ENCODE data around the gene C1QL1. TPM values are rescaled to one million over a fixed set of nuclear protein-coding genes. Genes with fewer than 3 reads are reported as not detected.

C1QL1 gene
- 1 to 10 TPM in 1 of 2 donors, not detected in 1; 1.3 TPM for total RNA-seq
- polyA plus RNA-seq = not detected
- long read RNA-seq, donor 1 = 0 reads
- long read RNA-seq, donor 2, partial matches to known transcripts = 0 of 1 reads
- long read RNA-seq, donor 2, other reads (novel, unspliced or antisense) = 0 of 1 reads

DNA sequence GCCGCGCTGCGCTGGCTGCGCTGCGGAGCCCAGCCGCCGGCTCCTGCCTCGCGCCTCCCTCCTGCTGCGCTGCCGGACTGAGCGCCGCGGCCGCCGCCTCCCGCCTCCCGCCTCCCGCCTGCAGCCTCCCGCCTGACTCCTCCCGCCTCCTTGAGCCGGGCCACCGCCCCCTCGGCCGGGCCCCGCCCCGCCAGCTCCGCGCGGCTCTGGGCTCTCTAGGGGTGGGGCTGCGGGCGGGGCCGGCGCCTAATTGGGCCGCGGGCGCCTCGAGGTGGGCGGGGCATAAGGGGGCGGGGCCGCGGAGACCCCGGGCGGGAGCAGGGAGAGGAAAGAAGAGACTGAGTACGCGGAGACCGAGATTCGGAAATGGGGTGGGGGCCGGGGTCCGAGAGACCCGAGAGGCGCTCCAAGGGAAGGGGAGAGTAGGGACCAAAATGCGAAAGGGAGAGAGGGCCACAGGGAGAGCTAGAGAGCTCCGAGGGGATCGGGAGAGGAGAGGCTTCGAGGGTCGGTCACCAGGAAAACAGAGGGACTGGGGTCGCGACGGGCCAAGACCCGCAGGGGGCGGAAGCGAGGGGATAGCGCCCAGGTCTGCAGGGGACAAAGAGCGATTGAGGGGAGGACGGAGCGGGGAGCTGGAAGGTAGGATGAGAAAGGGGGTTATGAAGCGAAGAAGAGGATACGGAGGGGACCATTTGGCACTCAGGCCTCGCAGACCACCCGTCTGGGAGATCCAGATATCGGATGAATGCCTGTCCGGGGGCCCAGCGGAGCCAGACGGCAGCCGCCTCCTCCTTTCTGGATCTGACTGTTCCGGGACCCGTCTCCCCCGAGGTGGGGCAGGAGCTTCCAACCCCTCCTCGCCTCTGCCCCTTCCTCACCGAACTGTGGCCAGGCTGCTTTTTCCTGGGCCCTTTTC, at the start of gene C1QL1:
Gene C1QL1 (minus strand): TSS at position 79 of the 919 bp plus-strand sequence. CDS start 255 bp downstream, outside the sequence.
- peak; percentile 93 to 97 for DNase-seq
- Histone ChIP-seq H3K9me3 (ENCODE audit: control insufficient read depth, low read length) (no peaks in the 10 kb centered on the region), H3K27me3 (ENCODE audit: control insufficient read depth in 1 of 2, insufficient read depth in 2 of 2, low read length in 1 of 2) (no peaks in the 10 kb centered on the region), H3K36me3 (ENCODE audit: control insufficient read depth in 1 of 2, insufficient read depth in 2 of 2, low read length in 1 of 2) (no peaks in the 10 kb centered on the region), H3K27ac (ENCODE audit: low read depth in 1 of 2, low read length in 2 of 2) (no peak within 1 kb of the TSS), H3K4me3 (ENCODE audit: low read length in 2 of 2) (peak within 1 kb of the TSS in 1 of 2 donors; percentile 19), H3K4me1 (ENCODE audit: control insufficient read depth in 1 of 2, insufficient read depth in 2 of 2, low read length in 2 of 2) (no peaks in the 10 kb centered on the region)
- WGBS, 2 donors = 8% methylated on average over 50 to 81 of the region's 81 CpGs
- ATAC-seq (ENCODE audit: low FRiP score) = peak; percentile 97
- intact Hi-C loops (cut with DNase I) = loop anchor here in 1 of 2 donors (5.0 kb wide), 1 partner anchor 54 kb away; no protein-coding TSS in a partner anchor

DNA sequence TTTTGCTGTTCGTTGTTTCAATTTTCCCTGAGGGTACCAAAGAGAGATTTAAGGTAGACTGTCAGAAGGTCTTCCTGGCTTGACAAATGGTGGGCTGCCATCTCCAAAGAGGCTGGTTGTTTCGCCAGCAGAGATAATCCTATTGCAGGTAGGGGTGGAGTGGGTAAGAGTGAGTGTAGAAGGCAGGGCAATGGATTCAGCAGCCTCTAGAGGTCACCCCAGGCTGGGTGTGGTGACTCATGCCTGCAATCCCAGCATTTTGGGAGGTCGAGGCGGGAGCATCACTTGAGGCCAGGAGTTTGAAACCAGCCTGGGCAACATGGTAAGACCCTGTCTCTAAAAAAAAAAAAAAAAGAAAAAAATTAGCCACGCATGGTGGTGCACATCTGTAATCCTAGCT, 48.7 kb upstream of the C1QL1 start:
- H3K36me3 ChIP-seq (ENCODE audit: control insufficient read depth in 1 of 2, insufficient read depth in 2 of 2, low read length in 1 of 2) = no peaks in the 10 kb centered on the region
- H3K4me1 ChIP-seq (ENCODE audit: control insufficient read depth in 1 of 2, insufficient read depth in 2 of 2, low read length in 2 of 2) = no peaks in the 10 kb centered on the region
- H3K27ac ChIP-seq (ENCODE audit: low read depth in 1 of 2, low read length in 2 of 2) = no peak overlapping the region
- intact Hi-C loops (cut with DNase I) = no loop called here
- no peaks in the 10 kb centered on the region for H3K27me3 ChIP-seq (ENCODE audit: control insufficient read depth in 1 of 2, insufficient read depth in 2 of 2, low read length in 1 of 2)
- DNase-seq (no peak), ATAC-seq (ENCODE audit: low FRiP score) (no peak)
- H3K4me3 ChIP-seq (ENCODE audit: low read length in 2 of 2) = no peak overlapping the region
- 69% methylated on average over 5 of the region's 5 CpGs for WGBS, 2 donors
- H3K9me3 ChIP-seq (ENCODE audit: control insufficient read depth, low read length) = no peaks in the 10 kb centered on the region

DNA sequence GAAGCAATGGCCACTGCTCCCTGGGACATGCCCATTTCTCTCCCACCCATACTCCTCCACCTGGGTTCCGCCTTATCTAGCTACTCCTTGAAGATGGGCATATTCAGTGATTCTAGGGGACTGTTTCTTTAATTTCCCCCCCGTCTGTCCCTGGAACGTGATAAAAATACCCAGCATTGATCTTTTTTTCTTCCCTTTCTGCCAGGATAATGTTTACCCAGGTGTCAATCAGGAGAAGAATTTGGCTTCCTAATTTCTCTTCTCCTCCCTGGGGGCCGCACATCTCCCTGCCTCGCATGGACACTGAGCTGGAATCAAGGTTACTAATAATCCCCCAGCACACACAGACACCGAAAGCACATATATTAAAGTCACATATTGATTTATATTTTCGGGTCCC, 48.1 kb upstream of the C1QL1 start:
- intact Hi-C loops (cut with DNase I) = no loop called here
- Histone ChIP-seq H3K9me3 (ENCODE audit: control insufficient read depth, low read length) (no peaks in the 10 kb centered on the region), H3K27me3 (ENCODE audit: control insufficient read depth in 1 of 2, insufficient read depth in 2 of 2, low read length in 1 of 2) (no peaks in the 10 kb centered on the region), H3K4me3 (ENCODE audit: low read length in 2 of 2) (no peak overlapping the region), H3K36me3 (ENCODE audit: control insufficient read depth in 1 of 2, insufficient read depth in 2 of 2, low read length in 1 of 2) (no peaks in the 10 kb centered on the region), H3K27ac (ENCODE audit: low read depth in 1 of 2, low read length in 2 of 2) (no peak overlapping the region), H3K4me1 (ENCODE audit: control insufficient read depth in 1 of 2, insufficient read depth in 2 of 2, low read length in 2 of 2) (no peaks in the 10 kb centered on the region)
- ATAC-seq (ENCODE audit: low FRiP score) (no peak), DNase-seq (no peak)
- WGBS, 2 donors = 37 to 38% methylated on average over 7 of the region's 7 CpGs

DNA sequence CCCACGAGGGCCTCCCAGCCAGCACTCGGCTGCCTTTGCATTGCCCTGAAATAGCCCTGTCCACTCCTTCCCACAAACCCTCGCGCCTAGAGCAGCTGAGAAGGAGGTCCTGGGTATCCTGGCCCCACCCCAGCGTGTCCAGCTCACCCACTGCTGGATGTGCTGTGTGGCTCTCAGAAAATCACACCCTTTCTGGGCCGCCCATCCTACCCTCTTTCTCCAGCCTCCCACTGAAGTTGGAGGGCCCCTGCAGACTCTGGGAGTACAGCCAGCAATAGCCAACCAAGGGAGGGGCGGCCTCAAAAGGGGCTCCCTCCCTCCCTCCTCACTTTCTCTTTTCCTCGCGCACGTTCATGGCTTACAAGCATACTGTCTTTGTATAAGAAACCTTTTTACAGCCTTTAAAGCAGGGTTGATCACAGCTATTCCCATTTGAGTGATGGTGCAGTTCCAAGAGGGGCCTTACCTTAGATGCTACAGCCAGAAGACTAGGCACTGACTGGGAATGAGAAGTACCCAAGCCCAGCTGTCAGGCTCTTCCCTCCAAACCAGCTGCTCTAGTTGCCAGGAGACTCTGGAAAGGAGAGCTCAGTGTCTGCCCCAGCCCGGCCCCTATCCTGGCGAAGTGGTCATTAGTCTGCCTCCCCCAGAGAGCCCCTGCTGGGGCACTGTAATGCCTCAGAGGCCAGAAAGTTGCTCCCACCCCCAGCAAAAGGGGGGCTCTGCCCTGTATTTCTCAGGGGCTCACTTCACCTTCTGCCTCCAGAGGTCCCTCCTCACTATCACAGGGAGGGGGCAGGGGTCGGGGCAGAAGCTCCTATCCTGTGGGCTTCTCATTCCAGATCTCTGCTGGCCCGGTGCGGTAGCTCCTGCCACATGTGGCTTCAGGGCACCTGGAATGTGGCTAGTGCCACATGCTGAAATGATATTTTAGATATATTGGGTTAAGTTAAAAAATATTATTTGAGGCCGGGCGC, 45.2 kb upstream of the C1QL1 start:
- H3K36me3 ChIP-seq (ENCODE audit: control insufficient read depth in 1 of 2, insufficient read depth in 2 of 2, low read length in 1 of 2) = no peaks in the 10 kb centered on the region
- WGBS, 2 donors = 41% methylated on average over 17 of the region's 17 CpGs
- no peak overlapping the region for H3K4me3 ChIP-seq (ENCODE audit: low read length in 2 of 2)
- no peaks in the 10 kb centered on the region for H3K9me3 ChIP-seq (ENCODE audit: control insufficient read depth, low read length)
- H3K27me3 ChIP-seq (ENCODE audit: control insufficient read depth in 1 of 2, insufficient read depth in 2 of 2, low read length in 1 of 2) = no peaks in the 10 kb centered on the region
- no peaks in the 10 kb centered on the region for H3K4me1 ChIP-seq (ENCODE audit: control insufficient read depth in 1 of 2, insufficient read depth in 2 of 2, low read length in 2 of 2)
- ATAC-seq (ENCODE audit: low FRiP score) (peak; percentile 43), DNase-seq (peak in 1 of 2 donors; percentile 71)
- intact Hi-C loops (cut with DNase I) = no loop called here
- H3K27ac ChIP-seq (ENCODE audit: low read depth in 1 of 2, low read length in 2 of 2) = no peak overlapping the region

DNA sequence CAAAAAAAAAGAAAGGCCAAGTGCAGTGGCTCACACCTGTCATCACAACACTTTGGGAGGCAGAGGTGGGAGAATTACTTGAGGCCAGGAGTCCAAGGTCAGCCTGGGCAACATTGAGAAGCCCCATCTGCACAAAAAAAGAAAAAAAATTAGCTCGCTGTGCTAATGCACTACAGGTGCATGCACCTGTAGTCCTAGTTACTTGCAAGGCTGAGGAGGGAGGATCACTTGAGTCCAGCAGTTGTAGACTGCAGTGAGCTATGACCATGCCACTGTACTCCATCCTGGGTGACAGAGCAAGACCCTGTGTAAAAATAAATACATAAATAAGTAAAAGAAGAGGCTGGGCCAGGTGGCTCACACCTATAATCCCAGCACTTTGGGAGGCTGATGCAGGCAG, 43.7 kb upstream of the C1QL1 start:
- no peaks in the 10 kb centered on the region for H3K9me3 ChIP-seq (ENCODE audit: control insufficient read depth, low read length)
- ATAC-seq (ENCODE audit: low FRiP score) (no peak), DNase-seq (no peak)
- 99 to 100% methylated on average over 1 of the region's 1 CpG for WGBS, 2 donors
- H3K27me3 ChIP-seq (ENCODE audit: control insufficient read depth in 1 of 2, insufficient read depth in 2 of 2, low read length in 1 of 2) = no peaks in the 10 kb centered on the region
- intact Hi-C loops (cut with DNase I) = no loop called here
- no peaks in the 10 kb centered on the region for H3K4me1 ChIP-seq (ENCODE audit: control insufficient read depth in 1 of 2, insufficient read depth in 2 of 2, low read length in 2 of 2)
- H3K27ac ChIP-seq (ENCODE audit: low read depth in 1 of 2, low read length in 2 of 2) = no peak overlapping the region
- H3K36me3 ChIP-seq (ENCODE audit: control insufficient read depth in 1 of 2, insufficient read depth in 2 of 2, low read length in 1 of 2) = no peaks in the 10 kb centered on the region
- H3K4me3 ChIP-seq (ENCODE audit: low read length in 2 of 2) = no peak overlapping the region

DNA sequence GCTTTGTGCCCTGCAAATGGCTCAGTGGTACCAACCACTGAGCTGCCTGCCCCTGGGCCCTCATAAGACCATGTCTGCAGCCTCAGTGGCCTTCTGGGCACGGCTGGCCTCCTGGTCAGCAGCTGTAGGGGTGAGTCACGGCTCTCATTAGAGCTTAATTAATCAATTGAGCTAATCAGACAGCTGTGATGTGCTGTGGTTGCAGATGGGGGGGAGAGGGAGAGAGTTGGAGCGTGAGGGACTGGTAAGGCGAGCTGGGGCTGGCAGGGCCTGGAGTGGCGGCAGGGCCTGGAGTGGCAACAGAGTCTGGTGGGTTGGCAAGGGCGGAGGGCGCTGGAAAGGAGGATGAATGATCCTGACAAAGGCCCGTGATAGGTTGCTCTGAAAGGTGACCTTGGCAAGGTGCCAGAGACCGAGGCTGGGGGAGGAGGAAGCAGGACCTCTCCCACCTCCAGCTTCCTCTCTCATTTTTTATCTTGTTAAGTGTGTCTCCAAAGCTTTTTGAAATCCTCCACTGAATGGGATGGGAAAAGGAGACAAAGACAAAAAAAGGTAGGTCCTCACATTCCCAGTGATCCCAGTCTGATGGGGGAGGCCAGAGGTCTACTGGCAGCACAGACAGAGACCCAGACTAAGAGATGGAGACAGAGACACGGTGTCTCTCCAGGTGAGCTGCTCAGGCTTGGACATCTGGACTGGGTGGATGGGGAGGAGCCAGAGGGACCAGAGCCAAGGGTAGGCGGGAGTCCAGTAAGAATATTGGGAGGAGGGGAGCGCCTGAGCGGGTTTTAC, 41.8 kb upstream of the C1QL1 start:
- Histone ChIP-seq H3K4me3 (ENCODE audit: low read length in 2 of 2) (no peak overlapping the region), H3K36me3 (ENCODE audit: control insufficient read depth in 1 of 2, insufficient read depth in 2 of 2, low read length in 1 of 2) (no peaks in the 10 kb centered on the region), H3K9me3 (ENCODE audit: control insufficient read depth, low read length) (no peaks in the 10 kb centered on the region), H3K4me1 (ENCODE audit: control insufficient read depth in 1 of 2, insufficient read depth in 2 of 2, low read length in 2 of 2) (no peaks in the 10 kb centered on the region), H3K27me3 (ENCODE audit: control insufficient read depth in 1 of 2, insufficient read depth in 2 of 2, low read length in 1 of 2) (no peaks in the 10 kb centered on the region), H3K27ac (ENCODE audit: low read depth in 1 of 2, low read length in 2 of 2) (no peak overlapping the region)
- ATAC-seq (ENCODE audit: low FRiP score) (no peak), DNase-seq (no peak)
- 76 to 81% methylated on average over 13 of the region's 13 CpGs for WGBS, 2 donors
- intact Hi-C loops (cut with DNase I) = no loop called here

DNA sequence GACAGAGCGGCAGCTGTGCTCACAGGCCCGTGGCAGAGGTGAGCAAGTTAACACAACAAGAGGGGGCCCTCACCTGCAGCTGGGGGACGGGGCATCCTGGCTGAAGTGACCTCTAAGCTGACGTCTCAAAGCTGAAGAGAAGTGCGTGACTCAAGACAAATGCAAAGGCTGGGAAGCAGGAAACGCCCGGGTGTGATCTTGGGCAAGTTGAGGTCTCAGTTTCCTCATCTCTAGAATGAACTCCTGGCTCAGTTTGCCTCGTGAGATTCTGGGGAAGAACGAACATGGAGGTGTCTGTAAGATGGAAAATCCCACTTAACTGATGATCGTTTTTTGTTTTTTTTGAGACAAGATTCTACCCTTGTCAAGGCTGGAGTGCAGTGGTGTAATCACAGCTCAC, 40.1 kb upstream of the C1QL1 start:
- Histone ChIP-seq H3K4me3 (ENCODE audit: low read length in 2 of 2) (no peak overlapping the region), H3K27me3 (ENCODE audit: control insufficient read depth in 1 of 2, insufficient read depth in 2 of 2, low read length in 1 of 2) (no peaks in the 10 kb centered on the region), H3K9me3 (ENCODE audit: control insufficient read depth, low read length) (no peaks in the 10 kb centered on the region), H3K4me1 (ENCODE audit: control insufficient read depth in 1 of 2, insufficient read depth in 2 of 2, low read length in 2 of 2) (no peaks in the 10 kb centered on the region), H3K36me3 (ENCODE audit: control insufficient read depth in 1 of 2, insufficient read depth in 2 of 2, low read length in 1 of 2) (no peaks in the 10 kb centered on the region), H3K27ac (ENCODE audit: low read depth in 1 of 2, low read length in 2 of 2) (no peak overlapping the region)
- 87 to 90% methylated on average over 10 of the region's 10 CpGs for WGBS, 2 donors
- no peak for ATAC-seq (ENCODE audit: low FRiP score)
- intact Hi-C loops (cut with DNase I) = no loop called here
- no peak for DNase-seq

DNA sequence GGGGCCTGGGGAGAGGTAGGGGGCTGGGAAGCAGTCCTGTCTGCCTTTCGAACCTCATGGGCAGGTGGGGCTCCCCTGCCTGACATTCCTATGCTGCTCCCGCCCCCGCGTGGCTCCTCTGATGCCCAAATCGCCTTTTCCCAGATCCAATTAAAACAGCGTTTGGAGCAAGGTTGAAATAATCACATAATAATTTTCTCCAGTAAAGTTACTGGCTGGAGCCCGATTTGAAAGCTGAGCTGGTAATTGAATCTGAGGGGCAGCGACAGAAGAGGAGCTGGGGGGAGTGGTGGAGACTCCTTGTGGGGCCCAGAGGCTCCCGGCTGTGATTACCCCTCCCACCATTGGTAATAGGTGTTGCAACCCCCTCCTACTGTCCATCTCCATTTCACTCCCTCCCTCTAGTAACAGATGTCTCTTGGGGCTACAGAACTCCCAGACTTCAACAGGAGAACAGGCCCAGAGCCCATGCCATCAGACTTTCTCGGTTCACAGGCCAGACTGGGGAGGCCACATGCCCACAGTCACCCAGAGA, 38.9 kb upstream of the C1QL1 start:
- no peaks in the 10 kb centered on the region for H3K9me3 ChIP-seq (ENCODE audit: control insufficient read depth, low read length)

More for the DNA sequence above, 38.9 kb upstream of the C1QL1 start:
- H3K27me3 ChIP-seq (ENCODE audit: control insufficient read depth in 1 of 2, insufficient read depth in 2 of 2, low read length in 1 of 2) = no peaks in the 10 kb centered on the region
- 30% methylated on average over 10 of the region's 10 CpGs for WGBS, 2 donors
- no peaks in the 10 kb centered on the region for H3K4me1 ChIP-seq (ENCODE audit: control insufficient read depth in 1 of 2, insufficient read depth in 2 of 2, low read length in 2 of 2)
- H3K36me3 ChIP-seq (ENCODE audit: control insufficient read depth in 1 of 2, insufficient read depth in 2 of 2, low read length in 1 of 2) = no peaks in the 10 kb centered on the region
- ATAC-seq (ENCODE audit: low FRiP score) (no peak), DNase-seq (no peak)
- no peak overlapping the region for H3K27ac ChIP-seq (ENCODE audit: low read depth in 1 of 2, low read length in 2 of 2)
- intact Hi-C loops (cut with DNase I) = no loop called here
- no peak overlapping the region for H3K4me3 ChIP-seq (ENCODE audit: low read length in 2 of 2)
